Ovary (tissue), 3 donors: ENCODE measurements around the gene PLEKHH1.

Source experiments
- CTCF ChIP-seq, 3 donors: fragments of 450-650 bp in 2 of 3; fragments of 200-600 bp in 1 of 3; IDR thresholded peaks; one replicate each; pipeline versions ENCODE4 v1.5.1 to v1.8.0; 2016 to 2022; ENCODE audit warnings: antibody characterized with exemption in 3 of 3, mild to moderate bottlenecking in 1 of 3
- POLR2A ChIP-seq: fragments of 450-650 bp; IDR thresholded peaks from one replicate; pipeline ENCODE4 v1.6.1; 2017; ENCODE audit warnings: antibody characterized with exemption, mild to moderate bottlenecking, moderate library complexity
- donor health status: DM: no; HTN: no; CAD: no.

DNA sequence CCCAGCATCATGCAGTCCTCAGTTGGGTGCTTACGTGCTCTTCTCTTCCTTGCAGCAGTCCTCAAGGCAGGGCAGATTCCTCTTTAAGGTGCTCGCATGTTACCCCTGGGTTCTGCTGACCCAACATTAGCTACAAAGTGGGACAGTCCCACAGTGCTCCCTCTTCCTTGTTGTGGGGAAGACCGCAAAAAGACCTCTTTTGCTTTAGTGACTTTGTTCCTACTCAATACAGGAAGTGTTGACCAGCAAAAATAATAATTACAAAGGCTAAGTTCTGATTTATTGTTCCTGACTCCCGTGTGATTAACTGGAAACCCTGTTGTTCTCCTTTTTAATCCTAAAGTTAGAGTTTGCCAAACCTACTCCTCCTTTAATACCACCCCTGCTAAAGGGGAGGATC is 53.3 kb downstream of the PLEKHH1 start:
- TF ChIP-seq CTCF (IDR thresholded peaks at IDR 0.05) (no peak), POLR2A (no peak)
